Body of pancreas (tissue), 4 donors: Measurements from ENCODE around the gene MAP2K4.

Experiments
- CTCF ChIP-seq, 7 experiments: fragments of 450-650 bp in 4 of 7; fragments of 200-600 bp in 3 of 7; sonication (generic) in 3 of 7; IDR thresholded peaks; one replicate each; pipeline ENCODE4 v1.5.1; 2016 to 2019; ENCODE audit warnings: antibody characterized with exemption in 7 of 7
- POLR2A ChIP-seq, 3 donors: fragments of 450-650 bp; IDR thresholded peaks; one replicate each; pipeline ENCODE4 v1.6.1; 2016; ENCODE audit warnings: antibody characterized with exemption in 3 of 3, mild to moderate bottlenecking in 2 of 3

DNA sequence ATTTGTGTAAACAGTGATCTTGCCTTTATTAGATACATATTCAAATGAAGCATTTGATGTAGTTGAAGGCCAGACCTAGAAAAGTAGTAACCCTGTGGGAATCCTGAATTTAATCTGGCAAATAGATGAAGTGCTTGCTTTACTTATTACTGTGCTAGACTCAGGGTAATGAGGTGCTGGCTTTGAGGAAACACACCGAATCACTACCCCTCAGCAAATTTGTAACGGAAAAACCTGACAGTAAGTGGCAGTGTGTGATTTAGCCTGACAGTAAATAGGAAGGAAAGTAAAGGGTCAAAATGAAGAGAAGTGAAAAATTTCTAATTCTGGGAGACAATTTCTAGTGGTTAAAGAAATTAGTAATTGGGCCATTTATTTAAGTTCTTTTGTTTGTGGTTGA, 90.2 kb downstream of the MAP2K4 start:
- TF ChIP-seq POLR2A (IDR thresholded peaks at IDR 0.05) (no peak), CTCF (IDR thresholded peaks at IDR 0.05) (no peak)
